HUES6 (cell line): ENCODE measurements around the gene CFAP221.
A peak's percentile ranks its signal among the peaks of the same experiment; 100 is the strongest.

Experiments used
- H3K27ac ChIP-seq: 2 replicates; pipeline ENCODE4 v1.7.0; 2013; ENCODE audit warnings: low read depth, mild to moderate bottlenecking, low read length, inconsistent platforms
- H3K27me3 ChIP-seq: 2 replicates; pipeline ENCODE4 v1.6.1; 2013; ENCODE audit warnings: low read length; ENCODE audit not compliant: control insufficient read depth, insufficient read depth
- H3K36me3 ChIP-seq: 2 replicates; pipeline ENCODE4 v1.6.1; 2013; ENCODE audit warnings: low read length; ENCODE audit not compliant: control insufficient read depth, insufficient read depth
- H3K4me1 ChIP-seq: 2 replicates; pipeline ENCODE4 v1.6.1; 2013; ENCODE audit warnings: low read length; ENCODE audit not compliant: control insufficient read depth, insufficient read depth
- H3K4me3 ChIP-seq: 2 replicates; pipeline ENCODE4 v1.5.1; 2013; ENCODE audit warnings: low read depth, low read length
- H3K9ac ChIP-seq: one replicate; pipeline ENCODE4 v1.6.1; 2013; ENCODE audit warnings: mild to moderate bottlenecking, low read length
- H3K9me3 ChIP-seq: 2 replicates; pipeline ENCODE4 v1.6.1; 2013; ENCODE audit warnings: low read depth, low read length; ENCODE audit not compliant: control insufficient read depth, insufficient read depth

CFAP221 gene

DNA sequence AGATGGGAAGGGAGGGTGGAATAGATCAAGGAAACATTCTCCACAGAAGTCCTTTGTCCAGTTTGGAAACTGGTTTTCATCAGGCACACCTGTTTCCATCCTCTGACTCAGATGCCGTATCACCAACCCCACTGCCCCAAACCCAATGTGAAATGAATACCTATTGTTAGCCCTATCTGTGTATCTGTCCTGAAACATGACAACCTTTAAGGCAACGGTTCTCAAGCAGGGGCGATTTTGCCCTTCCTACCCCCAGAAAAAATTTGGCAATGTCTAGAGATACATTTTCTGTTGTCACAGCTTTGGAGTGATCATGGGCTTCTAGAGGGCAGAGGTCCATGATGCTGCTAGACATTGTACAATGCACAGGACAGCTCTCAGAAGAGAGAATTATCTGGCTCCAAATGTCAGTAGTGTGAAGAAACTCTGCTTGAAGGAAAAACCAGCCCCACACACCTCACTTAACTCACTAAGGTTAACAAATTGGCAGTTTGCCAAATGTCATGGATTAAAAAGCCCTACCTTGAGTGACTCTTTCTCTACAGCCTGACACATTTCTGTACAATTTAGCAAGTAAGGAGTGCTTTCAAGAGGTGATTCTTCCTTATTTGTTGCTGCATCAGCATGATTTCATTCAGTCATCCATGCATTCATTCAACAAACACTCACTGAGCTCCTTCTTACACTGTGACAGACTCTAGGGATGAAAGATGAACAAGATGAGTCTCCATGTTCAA, 23.4 kb upstream of the CFAP221 start:
- H3K27ac ChIP-seq: no peak overlapping the region
- no peaks in the 10 kb centered on the region for H3K36me3 ChIP-seq
- H3K4me1 ChIP-seq: no peaks in the 10 kb centered on the region
- peaks cover 59% of the 10 kb centered on the region for H3K27me3 ChIP-seq
- no peaks in the 10 kb centered on the region for H3K9me3 ChIP-seq
- H3K4me3 ChIP-seq: no peak overlapping the region
- H3K9ac ChIP-seq: no peak overlapping the region

DNA sequence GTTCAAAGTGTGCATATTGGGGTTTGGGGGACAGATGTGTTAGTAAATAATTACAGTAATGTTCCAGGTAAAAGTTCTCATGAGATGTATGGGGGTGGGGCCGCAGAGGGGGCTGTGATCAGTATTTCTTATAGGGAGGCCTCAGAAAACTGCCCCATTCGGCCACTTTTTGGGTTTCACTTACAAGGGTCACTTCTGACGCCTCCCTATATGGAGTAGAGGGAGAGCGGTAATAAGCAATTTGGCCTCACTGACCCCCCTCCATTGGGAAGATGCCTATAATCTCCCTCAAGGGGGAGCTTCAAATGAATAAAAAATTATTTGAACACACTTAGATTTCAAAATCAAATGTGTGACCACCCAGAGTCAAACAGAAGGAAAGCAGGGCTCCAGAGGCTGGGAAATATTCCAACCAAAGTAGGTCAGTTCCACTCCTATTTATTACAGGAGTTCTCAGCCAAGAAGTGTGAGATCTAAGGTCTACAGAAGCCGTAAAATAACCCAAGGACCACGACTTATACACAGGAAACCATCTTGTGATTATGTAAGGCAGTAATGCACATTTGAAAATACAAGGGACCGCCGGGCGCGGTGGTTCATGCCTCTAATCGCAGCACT, 22.7 kb upstream of the CFAP221 start:
- H3K27me3 ChIP-seq: peaks cover 65% of the 10 kb centered on the region
- no peak overlapping the region for H3K4me3 ChIP-seq
- no peaks in the 10 kb centered on the region for H3K36me3 ChIP-seq
- H3K27ac ChIP-seq: no peak overlapping the region
- no peak overlapping the region for H3K9ac ChIP-seq
- H3K4me1 ChIP-seq: peaks cover under 1% of the 10 kb centered on the region; the same call in 1 of the 2 replicates
- no peaks in the 10 kb centered on the region for H3K9me3 ChIP-seq

DNA sequence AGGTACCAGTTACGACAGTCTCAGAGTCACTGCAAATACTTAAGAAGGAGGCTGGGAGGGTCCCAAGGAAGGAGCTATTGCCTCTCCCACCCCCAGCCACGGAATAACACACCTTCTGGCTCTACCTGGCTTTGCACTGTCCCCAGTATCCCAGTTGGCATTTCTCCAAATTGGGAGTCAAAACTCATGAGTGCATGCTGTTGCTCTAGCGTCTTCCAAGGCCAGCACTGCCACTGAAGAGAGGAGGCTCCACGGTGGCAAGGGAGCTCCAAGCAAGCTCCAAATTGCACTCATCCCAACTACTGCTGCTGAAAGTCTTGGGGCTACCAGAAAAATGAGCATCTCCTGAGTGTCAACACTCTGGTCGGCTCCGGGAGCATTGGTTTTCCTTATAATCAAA, 21.6 kb upstream of the CFAP221 start:
- Histone ChIP-seq H3K27ac (no peak overlapping the region), H3K27me3 (peaks cover 72% of the 10 kb centered on the region), H3K9me3 (no peaks in the 10 kb centered on the region), H3K4me3 (no peak overlapping the region), H3K4me1 (peaks cover 12% of the 10 kb centered on the region), H3K9ac (no peak overlapping the region), H3K36me3 (no peaks in the 10 kb centered on the region)

DNA sequence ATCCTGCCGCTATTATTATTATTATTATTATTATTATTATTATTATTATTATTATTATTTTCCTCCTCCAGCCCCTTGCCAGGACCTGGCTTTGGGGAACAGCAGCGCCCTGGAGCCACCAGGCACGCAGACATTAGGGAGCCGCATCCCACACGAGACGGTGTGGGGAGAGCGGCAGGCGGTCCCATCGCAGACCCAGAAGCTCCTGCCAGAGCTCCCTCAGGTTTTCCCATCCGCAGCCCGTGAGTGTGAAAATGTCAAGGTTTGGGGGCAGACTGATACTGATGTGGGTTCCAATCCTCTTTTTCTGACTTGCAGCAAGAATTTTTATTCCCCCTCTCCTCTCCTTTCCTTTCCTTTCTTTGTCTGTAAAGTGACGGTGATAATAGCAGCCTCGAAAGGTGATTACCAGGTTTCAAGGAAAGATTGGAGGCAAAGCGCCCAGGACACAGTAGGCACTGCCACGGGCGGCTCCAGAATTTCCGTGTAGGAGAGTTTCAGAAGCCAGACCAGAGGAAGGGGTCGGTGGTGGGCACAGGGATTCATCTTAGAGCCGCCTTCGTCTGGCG, 20.8 kb upstream of the CFAP221 start:
- H3K36me3 ChIP-seq: no peaks in the 10 kb centered on the region
- no peak overlapping the region for H3K27ac ChIP-seq
- peaks cover 72% of the 10 kb centered on the region for H3K27me3 ChIP-seq
- no peak overlapping the region for H3K9ac ChIP-seq
- peaks cover 13% of the 10 kb centered on the region for H3K4me1 ChIP-seq
- no peaks in the 10 kb centered on the region for H3K9me3 ChIP-seq
- H3K4me3 ChIP-seq: peak overlapping the region; percentile 65

DNA sequence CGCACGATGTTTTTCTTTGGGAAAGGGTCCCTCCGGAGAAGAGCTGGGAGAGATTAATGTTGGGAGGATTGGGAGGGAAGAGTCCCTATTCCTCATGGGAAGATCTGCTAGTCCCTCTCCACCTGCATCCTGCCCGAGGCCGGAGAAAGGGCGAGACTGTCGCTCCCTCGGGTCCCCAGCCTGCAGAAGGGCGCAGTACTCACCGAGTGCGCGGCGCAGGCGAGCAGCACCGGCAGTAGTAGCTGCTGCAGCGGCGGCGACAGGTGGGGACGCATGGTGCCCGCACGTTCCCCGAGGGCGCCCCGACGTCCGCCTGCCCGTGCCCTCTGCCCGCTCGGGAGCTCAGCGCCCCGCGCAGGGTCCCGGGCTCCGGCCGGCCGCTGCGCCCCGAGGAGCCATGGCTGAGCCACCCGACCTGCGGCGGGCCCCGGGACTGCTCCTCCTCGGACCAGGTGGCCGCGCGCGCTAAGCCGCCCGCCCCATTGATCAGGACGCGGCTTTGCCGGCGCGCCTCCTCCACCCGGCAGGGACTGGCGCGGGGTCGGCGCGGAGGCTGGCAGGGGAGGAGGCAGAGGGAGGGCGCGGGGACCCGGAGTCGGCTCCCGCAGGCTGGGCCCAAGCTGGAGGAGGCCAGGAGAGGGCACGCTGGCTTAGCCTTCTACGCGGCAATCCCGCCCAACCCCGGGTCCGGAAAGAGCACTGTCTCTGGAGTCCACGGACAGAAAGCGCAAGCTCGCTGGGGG, 20.1 kb upstream of the CFAP221 start, which contains the start of gene SCTR:
SCTR (minus strand) TSS at position 532 of the 743 bp plus-strand sequence; CDS start at position 275, 257 bp downstream.
- Histone ChIP-seq H3K27ac (no peak within 1 kb of the TSS), H3K27me3 (peaks cover 72% of the 10 kb centered on the region), H3K36me3 (no peaks in the 10 kb centered on the region), H3K4me3 (peak within 1 kb of the TSS; percentile 65), H3K9ac (no peak within 1 kb of the TSS), H3K4me1 (peaks cover 13% of the 10 kb centered on the region), H3K9me3 (no peaks in the 10 kb centered on the region)

DNA sequence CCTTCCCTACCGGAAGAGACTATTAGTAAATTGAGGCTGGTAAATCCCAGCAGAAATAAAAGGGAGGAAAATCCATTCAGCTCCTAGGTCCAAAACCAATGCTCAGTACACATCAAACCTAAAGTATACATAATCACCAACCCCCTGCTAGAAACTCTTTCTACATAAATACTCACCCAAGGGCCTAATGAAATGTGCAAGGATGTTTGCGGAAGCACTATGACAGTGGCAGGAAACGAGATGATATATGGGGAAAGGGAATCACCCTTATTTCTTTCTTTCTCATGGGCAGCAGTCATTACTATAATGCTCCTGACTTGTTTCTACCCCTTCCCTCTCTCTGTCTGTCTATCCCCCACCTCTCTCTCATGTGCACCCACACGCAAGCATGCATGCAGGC, 18.6 kb upstream of the CFAP221 start:
- Histone ChIP-seq H3K4me3 (no peak overlapping the region), H3K4me1 (peaks cover 13% of the 10 kb centered on the region), H3K27ac (no peak overlapping the region), H3K36me3 (no peaks in the 10 kb centered on the region), H3K9ac (no peak overlapping the region), H3K27me3 (peaks cover 65% of the 10 kb centered on the region), H3K9me3 (no peaks in the 10 kb centered on the region)

DNA sequence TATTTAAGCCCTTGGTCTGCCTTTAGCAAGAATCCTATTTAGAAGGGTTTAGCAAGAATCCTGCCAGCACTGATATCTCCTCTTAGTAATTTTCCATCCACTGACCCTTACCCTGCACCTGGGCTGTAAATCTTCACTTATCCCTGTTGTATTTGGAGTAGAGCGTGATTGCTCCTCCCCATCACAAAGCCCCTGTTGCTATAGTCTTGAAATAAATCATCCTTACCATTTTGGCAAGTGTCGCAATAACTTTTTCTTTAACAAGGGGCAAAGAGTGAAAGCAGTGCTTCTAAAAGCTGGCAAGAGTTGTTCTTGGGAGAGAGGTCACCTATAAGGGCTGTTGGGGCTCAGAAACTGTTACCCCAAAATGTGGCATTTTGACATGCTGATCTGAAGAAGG, 16.2 kb upstream of the CFAP221 start:
- H3K9me3 ChIP-seq: no peaks in the 10 kb centered on the region; the same call in 1 of the 2 replicates
- H3K27ac ChIP-seq: no peak overlapping the region
- no peak overlapping the region for H3K4me3 ChIP-seq
- peaks cover 41% of the 10 kb centered on the region for H3K27me3 ChIP-seq
- H3K36me3 ChIP-seq: no peaks in the 10 kb centered on the region
- H3K4me1 ChIP-seq: peaks cover 16% of the 10 kb centered on the region
- H3K9ac ChIP-seq: no peak overlapping the region

DNA sequence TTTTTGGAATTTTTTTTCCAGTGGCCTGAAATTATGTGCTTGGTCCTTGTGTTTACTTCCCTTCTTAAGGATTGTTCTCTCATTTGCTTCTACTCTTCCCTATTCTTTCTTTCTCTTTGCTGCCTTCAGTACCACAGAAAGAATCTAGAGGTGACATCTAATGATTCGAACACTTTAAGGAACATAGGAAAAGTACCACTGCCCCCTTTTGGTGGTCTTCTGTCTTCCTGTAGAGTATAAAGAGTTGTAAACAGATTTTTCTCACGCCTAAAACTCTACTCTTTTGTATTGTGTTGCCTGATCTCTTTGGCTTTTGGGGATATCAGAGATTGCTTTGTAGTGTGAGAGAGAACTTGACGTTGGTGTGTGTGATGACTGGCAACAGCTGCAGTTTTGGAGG, 13.0 kb upstream of the CFAP221 start:
- Histone ChIP-seq H3K27me3 (peaks cover 9% of the 10 kb centered on the region), H3K27ac (no peak overlapping the region), H3K4me1 (peaks cover 16% of the 10 kb centered on the region), H3K36me3 (no peaks in the 10 kb centered on the region), H3K4me3 (no peak overlapping the region), H3K9ac (no peak overlapping the region), H3K9me3 (peaks cover 5% of the 10 kb centered on the region; the same call in 1 of the 2 replicates)

DNA sequence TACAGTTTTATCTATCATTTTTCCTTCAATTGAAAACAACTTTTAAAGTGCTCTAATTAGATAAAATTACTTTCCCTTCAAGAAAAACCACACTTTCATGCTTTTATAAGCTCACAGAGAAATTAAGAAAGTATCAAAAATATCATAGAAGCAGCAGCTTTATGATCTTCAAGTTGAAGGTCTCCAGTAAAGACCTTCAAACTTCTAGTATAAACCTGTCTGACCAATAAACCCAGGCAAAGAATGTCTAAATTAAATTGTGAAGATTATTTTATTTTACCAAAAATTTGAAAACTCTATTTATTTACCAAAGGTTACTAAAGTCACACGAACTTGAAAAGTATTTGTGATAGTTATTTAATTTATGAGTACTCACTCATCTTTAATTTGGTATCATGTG, 10.7 kb upstream of the CFAP221 start:
- Histone ChIP-seq H3K27me3 (no peaks in the 10 kb centered on the region), H3K36me3 (no peaks in the 10 kb centered on the region), H3K4me1 (0 out of 2 replicates have a peak, but pooled peaks cover 3% of the 10 kb centered on the region), H3K9me3 (peaks cover 5% of the 10 kb centered on the region; the same call in 1 of the 2 replicates), H3K9ac (no peak overlapping the region), H3K4me3 (no peak overlapping the region), H3K27ac (no peak overlapping the region)

DNA sequence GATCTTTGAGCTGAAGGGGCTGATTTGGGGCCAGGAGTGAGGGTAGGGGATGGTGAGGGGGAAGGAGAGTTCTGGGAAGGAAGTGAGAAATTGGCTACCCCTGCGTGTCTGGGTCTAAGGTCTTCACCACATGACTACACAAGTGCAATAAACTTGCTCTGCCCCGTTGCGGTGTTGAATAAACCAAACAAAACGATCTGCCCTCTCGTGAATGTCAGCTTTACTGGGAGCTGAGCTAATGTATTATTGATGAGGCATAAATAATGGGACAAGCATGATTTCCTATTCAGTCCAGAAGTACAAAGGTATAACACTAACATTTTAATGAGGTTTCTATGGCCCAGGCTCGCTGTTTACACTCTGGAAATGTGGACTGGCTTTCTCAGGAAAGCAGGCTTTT, 8.0 kb upstream of the CFAP221 start:
- no peak overlapping the region for H3K9ac ChIP-seq
- no peaks in the 10 kb centered on the region for H3K36me3 ChIP-seq
- peaks cover 9% of the 10 kb centered on the region; the same call in 1 of the 2 replicates for H3K9me3 ChIP-seq
- no peak overlapping the region for H3K4me3 ChIP-seq
- no peak overlapping the region for H3K27ac ChIP-seq
- no peaks in the 10 kb centered on the region for H3K27me3 ChIP-seq
- H3K4me1 ChIP-seq: 0 out of 2 replicates have a peak, but pooled peaks cover 3% of the 10 kb centered on the region
